ENCODE results near the gene TMPRSS13.

TMPRSS13 gene

DNA sequence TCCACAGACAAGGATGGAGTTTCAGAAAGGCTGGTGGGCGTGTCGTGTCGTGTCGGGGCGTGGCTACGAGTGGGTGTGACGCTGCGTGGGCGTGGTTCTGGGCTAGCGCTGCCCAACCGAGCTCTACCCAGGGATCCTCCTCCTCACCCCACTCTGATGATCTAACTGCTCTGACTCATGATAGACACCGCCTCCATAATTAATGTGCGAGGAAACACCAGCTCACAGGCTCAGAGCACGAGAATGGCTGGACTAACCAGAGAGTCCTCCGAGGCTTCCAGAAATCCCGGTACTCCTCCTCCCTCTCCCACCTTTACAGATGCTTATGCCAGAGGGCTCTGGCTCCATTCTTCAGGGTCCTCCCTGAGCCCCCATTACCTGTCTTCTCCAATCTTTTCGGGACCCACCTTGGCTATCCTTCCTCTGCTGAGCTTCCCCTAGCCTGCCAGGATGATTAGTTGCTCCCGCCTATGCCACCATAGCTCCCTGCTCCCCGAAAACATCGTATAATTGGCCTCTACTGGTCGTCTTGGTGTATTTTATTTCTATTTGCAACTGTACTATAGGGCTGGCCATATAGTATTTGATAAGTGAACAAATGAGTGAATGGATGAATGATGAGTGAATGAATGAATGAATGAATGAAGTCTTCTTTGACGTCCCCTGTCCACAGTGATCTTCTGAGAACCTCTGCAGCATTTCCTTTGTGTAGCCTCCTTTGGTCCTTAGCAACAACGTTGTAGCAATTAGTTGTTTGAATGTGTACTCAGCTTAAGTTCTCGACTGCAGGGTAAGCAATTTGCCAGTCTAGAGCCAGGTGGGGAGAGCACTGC lies 21.7 kb downstream of the TMPRSS13 start:
- TF ChIP-seq POLR2AphosphoS5 (IDR thresholded peaks at IDR 0.05; ENCODE audit: low read depth, low read length) (peak; percentile 52; the same call in 1 of the 2 replicates), FOXP2 (optimal IDR thresholded peaks at IDR 0.05; ENCODE audit: borderline replicate concordance, extremely low read depth, extremely low read length, insufficient read depth) (no peak)
- TF ChIP-seq, protein P1, sequence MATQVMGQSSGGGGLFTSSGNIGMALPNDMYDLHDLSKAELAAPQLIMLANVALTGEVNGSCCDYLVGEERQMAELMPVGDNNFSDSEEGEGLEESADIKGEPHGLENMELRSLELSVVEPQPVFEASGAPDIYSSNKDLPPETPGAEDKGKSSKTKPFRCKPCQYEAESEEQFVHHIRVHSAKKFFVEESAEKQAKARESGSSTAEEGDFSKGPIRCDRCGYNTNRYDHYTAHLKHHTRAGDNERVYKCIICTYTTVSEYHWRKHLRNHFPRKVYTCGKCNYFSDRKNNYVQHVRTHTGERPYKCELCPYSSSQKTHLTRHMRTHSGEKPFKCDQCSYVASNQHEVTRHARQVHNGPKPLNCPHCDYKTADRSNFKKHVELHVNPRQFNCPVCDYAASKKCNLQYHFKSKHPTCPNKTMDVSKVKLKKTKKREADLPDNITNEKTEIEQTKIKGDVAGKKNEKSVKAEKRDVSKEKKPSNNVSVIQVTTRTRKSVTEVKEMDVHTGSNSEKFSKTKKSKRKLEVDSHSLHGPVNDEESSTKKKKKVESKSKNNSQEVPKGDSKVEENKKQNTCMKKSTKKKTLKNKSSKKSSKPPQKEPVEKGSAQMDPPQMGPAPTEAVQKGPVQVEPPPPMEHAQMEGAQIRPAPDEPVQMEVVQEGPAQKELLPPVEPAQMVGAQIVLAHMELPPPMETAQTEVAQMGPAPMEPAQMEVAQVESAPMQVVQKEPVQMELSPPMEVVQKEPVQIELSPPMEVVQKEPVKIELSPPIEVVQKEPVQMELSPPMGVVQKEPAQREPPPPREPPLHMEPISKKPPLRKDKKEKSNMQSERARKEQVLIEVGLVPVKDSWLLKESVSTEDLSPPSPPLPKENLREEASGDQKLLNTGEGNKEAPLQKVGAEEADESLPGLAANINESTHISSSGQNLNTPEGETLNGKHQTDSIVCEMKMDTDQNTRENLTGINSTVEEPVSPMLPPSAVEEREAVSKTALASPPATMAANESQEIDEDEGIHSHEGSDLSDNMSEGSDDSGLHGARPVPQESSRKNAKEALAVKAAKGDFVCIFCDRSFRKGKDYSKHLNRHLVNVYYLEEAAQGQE (IDR thresholded peaks at IDR 0.05; ENCODE audit: insufficient read depth in 1 of 2, low read depth in 2 of 2, low read length in 2 of 2) = no peak

DNA sequence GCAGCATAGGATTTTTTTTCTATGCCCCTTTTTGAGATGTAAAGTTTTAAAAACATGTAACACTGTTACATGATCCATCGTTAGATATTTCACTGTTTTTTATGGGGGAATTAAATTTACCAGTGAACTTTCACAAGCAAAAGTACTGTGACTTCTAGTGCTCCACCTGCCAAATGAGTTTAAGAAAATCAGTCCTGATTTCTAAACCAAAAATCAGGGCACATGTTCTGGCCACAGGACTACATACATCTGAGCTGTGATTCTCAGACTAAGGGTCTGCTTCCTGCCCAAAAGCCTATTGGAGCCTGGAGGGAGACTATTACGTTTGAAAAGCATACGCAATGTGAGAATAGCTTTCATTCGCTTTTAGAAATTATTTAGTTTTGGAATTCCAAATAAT lies 22.5 kb downstream of the TMPRSS13 start:
- TF ChIP-seq SIN3A (IDR thresholded peaks at IDR 0.05; ENCODE audit: borderline replicate concordance, insufficient read depth, low read length) = no peak
- no peak for TF ChIP-seq FOXP2 (optimal IDR thresholded peaks at IDR 0.05; ENCODE audit: borderline replicate concordance, extremely low read depth, extremely low read length, insufficient read depth)
- no peak for TF ChIP-seq TAF1 (IDR thresholded peaks at IDR 0.05; ENCODE audit: borderline replicate concordance, insufficient read depth, low read length)
- TF ChIP-seq, protein P1 (IDR thresholded peaks at IDR 0.05; ENCODE audit: insufficient read depth in 1 of 2, low read depth in 2 of 2, low read length in 2 of 2) = no peak
- TF ChIP-seq POLR2AphosphoS5 (IDR thresholded peaks at IDR 0.05; ENCODE audit: low read depth, low read length) = no peak

GRCh38 chr11:117906126-117906525 lies 23.1 kb downstream of the TMPRSS13 start:
- TF ChIP-seq, protein P1 (IDR thresholded peaks at IDR 0.05; ENCODE audit: insufficient read depth in 1 of 2, low read depth in 2 of 2, low read length in 2 of 2) = no peak
- no peak for TF ChIP-seq FOXP2 (optimal IDR thresholded peaks at IDR 0.05; ENCODE audit: borderline replicate concordance, extremely low read depth, extremely low read length, insufficient read depth)
- TF ChIP-seq TAF1 (IDR thresholded peaks at IDR 0.05; ENCODE audit: borderline replicate concordance, insufficient read depth, low read length) = no peak
- TF ChIP-seq SIN3A (IDR thresholded peaks at IDR 0.05; ENCODE audit: borderline replicate concordance, insufficient read depth, low read length) = no peak
- TF ChIP-seq POLR2AphosphoS5 (IDR thresholded peaks at IDR 0.05; ENCODE audit: low read depth, low read length) = no peak

GRCh38 chr11:117905524-117905923 lies 23.7 kb downstream of the TMPRSS13 start:
- TF ChIP-seq POLR2AphosphoS5 (IDR thresholded peaks at IDR 0.05; ENCODE audit: low read depth, low read length) = no peak
- no peak for TF ChIP-seq FOXP2 (optimal IDR thresholded peaks at IDR 0.05; ENCODE audit: borderline replicate concordance, extremely low read depth, extremely low read length, insufficient read depth)
- TF ChIP-seq, protein P1 (IDR thresholded peaks at IDR 0.05; ENCODE audit: insufficient read depth in 1 of 2, low read depth in 2 of 2, low read length in 2 of 2) = no peak

All from PFSK-1 (cell line).